Superior temporal gyrus (tissue), 1 donor: ENCODE measurements around the gene URB2.
A peak's percentile ranks its signal among the peaks of the same experiment; 100 is the strongest.
"Not testable (repeated sequence)": the region's sequence is repeated elsewhere in the genome, so short reads cannot be mapped to it uniquely, and the experiment has no call there.

Experiments used
- DNase-seq: peaks from one replicate; pipeline ENCODE4 v3.0.0-alpha.2; 2016; ENCODE audit errors: extremely low spot score

URB2 gene

GRCh38 chr1:229625915-229626831, at the start of gene URB2, which contains the start of gene TAF5L:
TSS of gene URB2 (plus strand) at chr1:229626247. CDS start at chr1:229627634, 1,387 bp downstream.
TSS of gene TAF5L (minus strand) at chr1:229626122. CDS start at chr1:229614482, 11,640 bp downstream.
- DNase-seq = peak; percentile 90

DNA sequence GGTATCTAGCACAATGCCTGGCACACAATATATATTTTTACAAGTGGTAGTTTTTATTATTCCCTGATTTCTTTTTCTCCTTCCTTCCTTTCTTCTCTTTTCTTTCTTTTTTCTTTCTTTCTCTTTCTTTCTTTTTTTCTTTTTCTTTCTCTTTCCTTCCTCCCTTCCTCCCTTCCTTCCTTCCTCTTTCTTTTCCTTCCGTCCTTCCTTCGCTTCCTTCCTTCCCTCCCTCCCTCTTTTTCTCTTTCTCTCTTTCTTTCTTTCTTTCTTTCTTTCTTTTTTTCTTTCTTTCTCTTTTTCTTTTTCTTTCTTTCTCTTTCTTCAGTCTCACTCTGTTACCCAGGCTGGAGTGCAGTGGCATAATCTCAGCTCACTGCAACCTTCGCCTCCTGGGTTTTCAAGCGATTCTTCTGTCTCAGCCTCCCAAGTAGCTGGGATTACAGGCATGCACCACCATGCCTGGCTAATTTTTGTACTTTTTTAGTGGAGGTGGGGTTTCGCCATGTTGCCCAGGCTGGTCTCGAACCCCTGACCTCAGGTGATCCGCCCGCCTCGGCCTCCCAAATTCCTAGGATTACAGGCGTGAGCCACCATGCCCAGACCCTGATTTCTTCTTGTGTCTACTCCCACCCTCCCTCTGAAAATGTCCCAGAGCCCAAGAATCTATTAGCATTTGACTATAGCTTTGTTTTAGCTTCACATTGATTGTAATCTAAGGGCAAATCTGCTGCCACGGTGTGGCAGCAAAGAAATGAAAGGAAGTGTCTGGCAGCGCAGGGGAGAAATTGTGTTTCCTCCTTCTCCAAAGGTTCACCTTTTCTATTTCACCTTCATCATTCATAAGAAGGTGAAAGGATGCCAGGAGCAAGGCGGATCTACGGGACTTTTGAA, 47.6 kb upstream of the URB2 start:
- DNase-seq = no peak

GRCh38 chr1:229579059-229579673, 46.9 kb upstream of the URB2 start:
- DNase-seq = peak; percentile 97

- DNase-seq = no peak
Measured at GRCh38 chr1:229581485-229581884, 44.6 kb upstream of the URB2 start.

GRCh38 chr1:229582011-229582694, 43.9 kb upstream of the URB2 start:
- DNase-seq = no peak

GRCh38 chr1:229582715-229583114, 43.3 kb upstream of the URB2 start:
- no peak for DNase-seq

GRCh38 chr1:229585338-229585737, 40.7 kb upstream of the URB2 start:
- DNase-seq = no peak

DNA sequence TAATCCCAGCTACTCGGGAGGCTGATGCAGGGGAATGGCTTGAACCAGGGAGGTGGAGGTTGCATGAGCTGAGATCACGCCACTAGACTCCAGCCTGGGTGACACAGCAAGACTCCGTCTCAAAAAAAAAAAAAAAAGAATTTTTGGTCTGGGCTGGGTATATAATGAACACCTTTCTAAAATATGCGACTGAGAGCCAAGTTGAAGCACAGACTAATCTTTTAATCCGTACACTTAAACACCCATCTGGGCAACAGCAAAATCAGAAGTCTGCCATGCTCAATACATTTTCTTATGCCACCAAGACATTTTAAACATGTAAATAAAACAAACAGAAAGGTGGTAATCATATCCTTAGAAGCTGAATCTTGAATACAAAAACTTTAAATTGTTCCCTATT, 35.9 kb upstream of the URB2 start:
- DNase-seq = no peak

DNA sequence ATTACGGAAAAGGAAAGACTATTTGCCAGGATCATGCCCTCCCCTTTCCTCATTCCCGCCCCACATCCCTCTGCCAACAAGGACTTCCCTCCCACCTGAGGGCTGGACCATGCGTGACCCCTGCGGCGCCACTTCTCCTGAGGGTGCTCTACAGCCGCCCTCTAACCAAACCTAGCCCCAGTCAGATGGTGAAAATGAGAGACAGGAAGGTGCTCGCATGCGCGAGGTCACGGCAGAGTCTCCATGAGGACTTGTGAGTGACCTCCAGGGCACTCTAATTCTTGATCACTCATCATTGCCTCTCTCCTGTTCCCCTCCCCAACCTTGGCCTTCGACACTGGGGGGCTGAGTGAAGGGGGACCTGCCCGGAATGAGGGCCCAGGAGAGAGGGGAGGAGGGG, 32.2 kb upstream of the URB2 start:
- DNase-seq = no peak

DNA sequence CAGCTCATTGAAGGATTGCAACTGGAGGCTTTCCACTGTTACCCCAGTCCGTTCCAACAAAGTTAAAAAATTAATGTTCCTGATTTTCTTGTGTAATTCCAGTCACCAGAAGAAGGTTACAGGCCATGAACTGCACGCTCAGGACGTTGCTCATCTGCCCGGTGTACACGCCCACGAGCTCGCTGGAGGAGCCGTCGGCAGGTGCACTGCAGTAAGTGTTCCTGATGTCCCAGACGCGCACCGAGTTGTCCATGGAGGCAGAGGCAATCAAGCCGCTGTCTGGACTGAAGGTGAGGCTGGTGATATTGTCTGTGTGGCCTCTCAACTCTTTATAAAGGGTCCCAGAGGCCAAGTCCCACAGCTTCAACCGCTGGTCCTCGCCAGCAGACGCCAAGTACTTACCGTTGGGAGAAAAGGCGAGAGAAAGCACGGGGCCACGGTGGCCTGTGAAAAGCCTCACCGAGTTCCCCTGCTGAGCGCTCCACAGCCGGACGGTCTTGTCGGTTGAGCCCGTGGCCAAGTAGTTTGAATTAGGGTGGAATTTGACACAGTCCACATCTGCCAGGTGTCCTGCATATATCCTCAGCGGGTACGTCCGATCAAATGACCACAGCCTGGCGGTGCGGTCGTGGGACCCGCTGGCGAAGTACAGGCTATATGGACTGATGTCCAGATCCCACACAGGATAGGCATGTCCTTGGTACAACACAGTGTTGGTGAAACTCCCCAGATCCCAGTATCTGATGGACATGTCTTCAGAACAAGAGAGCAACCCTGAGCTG, 31.6 kb upstream of the URB2 start:
- no peak for DNase-seq

DNA sequence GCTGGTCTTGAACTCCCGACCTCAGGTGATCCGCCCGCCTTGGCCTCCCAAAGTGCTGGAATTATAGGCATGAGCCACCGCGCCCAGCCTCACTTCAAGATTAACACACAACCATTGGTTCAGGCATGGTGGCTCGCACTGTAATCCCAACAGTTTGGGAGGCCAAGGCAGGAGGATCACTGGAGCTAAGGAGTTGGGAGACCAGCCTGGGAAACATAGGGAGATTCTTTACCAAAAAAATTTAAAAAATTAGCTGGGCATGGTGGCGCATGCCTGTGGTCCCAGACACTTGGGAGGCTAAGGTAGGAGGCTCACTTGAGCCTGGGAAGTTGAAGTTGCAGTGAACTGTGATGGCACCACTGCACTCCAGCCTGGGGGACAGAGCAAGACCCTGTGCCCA, 30.2 kb upstream of the URB2 start:
- not testable (repeated sequence) for DNase-seq

- peak; percentile 23 for DNase-seq
Measured at GRCh38 chr1:229596925-229597699, 28.9 kb upstream of the URB2 start.

- no peak for DNase-seq
Measured at GRCh38 chr1:229597877-229598276, 28.2 kb upstream of the URB2 start.

GRCh38 chr1:229599218-229599954, 26.7 kb upstream of the URB2 start:
- DNase-seq = no peak

DNA sequence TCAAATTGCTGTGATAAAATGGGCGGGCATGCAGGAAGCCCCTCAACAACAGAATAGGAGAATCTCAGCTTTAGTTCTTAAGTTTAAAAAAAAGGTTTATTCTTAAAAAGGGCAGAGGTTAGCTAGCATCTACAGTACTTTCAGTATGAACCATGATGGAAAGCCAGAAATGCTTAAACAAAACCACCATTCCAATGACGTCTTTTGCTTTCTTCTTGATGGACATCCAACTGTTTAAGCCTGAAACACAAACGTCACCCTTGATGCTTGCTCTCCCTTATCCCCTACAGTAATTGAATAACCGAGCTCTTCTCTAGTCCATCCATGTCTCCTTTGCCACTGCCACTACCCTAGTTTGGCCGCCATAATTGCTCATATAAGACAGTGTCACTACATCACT, 25.8 kb upstream of the URB2 start:
- DNase-seq = no peak

DNA sequence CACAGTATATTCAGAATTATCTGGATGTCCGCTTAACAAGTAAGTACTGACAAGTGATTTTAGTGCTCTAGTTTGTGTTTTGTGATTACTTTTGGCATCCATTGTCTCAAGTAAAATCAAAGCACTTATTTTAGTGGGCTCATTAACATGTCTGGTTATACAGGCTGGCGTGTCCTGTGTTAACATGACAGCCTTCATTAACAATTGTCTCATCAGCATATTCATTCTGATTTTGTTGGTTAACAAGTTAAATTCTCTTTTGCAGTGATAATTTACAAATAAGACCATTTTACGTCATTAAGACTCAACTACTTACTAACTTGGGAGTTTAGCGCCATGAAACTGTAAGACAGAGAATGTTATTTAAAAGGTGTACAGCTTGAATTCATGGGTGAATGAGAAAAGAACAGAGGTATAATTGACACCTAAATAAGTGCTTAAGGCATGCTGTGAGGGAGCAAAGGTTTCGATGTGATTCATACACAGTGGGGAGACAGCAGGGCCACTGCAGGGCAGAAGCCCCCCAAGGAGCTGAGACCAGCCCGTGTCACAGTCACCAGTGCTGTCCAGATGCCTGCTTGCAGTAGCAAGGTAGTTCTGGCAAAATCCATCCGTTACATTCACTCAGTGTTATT, 22.6 kb upstream of the URB2 start:
- no peak for DNase-seq

GRCh38 chr1:229607370-229607769, 18.7 kb upstream of the URB2 start:
- DNase-seq = no peak

- no peak for DNase-seq
Measured at GRCh38 chr1:229608590-229608989, 17.5 kb upstream of the URB2 start.

- no peak for DNase-seq
Measured at GRCh38 chr1:229613938-229614337, 12.1 kb upstream of the URB2 start.
